ENCODE data around the gene PLK3. TPM values are rescaled to one million over a fixed set of nuclear protein-coding genes. Genes with fewer than 3 reads are reported as not detected.
A peak's percentile ranks its signal among the peaks of the same experiment; 100 is the strongest.

PLK3 gene
- total RNA-seq, 3 donors from 2014 or later: 186 to 239 (median 203) TPM

GRCh38 chr1:44842486-44842861, 42.3 kb downstream of the PLK3 start:
- H3K27me3 Mint-ChIP-seq (ENCODE audit: low read depth): peaks cover 24% of the 10 kb centered on the region
- H3K9me3 Mint-ChIP-seq: no peaks in the 10 kb centered on the region
- DNase-seq (no peak), ATAC-seq (peak in 1 of 2 donors; percentile 30)
- H3K36me3 Mint-ChIP-seq (ENCODE audit: insufficient read depth): peaks cover 2% of the 10 kb centered on the region
- peaks cover 7% of the 10 kb centered on the region for H3K4me1 Mint-ChIP-seq (ENCODE audit: low read depth)
- H3K4me3 Mint-ChIP-seq: peak overlapping the region; percentile 55

GRCh38 chr1:44842862-44843655, 42.9 kb downstream of the PLK3 start, which contains the start of gene PTCH2:
TSS of gene PTCH2 (minus strand) at chr1:44843253. CDS start at chr1:44842932, 321 bp downstream.
- peaks cover 24% of the 10 kb centered on the region for H3K27me3 Mint-ChIP-seq (ENCODE audit: low read depth)
- H3K9me3 Mint-ChIP-seq: no peaks in the 10 kb centered on the region
- DNase-seq: no peak
- ATAC-seq: peak; percentile 71 to 73
- peak within 1 kb of the TSS; percentile 55 for H3K4me3 Mint-ChIP-seq
- peaks cover 7% of the 10 kb centered on the region for H3K4me1 Mint-ChIP-seq (ENCODE audit: low read depth)
- peaks cover 2% of the 10 kb centered on the region for H3K36me3 Mint-ChIP-seq (ENCODE audit: insufficient read depth)

DNA sequence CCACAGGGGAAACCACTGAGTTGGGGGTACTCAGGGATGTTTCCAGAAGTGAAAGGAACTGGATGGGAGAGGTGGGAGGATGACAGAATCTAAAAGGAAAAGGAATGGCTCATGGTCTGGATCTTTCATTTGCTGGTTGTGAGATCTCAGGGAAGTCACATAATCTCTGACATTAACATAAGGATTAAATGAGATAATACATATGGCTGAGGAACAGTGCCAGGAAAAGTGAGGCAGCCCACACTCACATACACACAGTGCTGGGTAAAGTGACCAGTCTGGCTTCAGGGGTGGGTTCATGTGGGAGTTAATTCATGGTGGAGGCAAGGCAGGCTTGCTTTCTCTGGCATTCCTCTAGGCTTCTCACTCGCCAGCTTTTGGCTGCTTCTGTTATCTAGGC, 46.8 kb downstream of the PLK3 start:
- Mint-ChIP-seq H3K36me3 (ENCODE audit: insufficient read depth) (peaks cover 9% of the 10 kb centered on the region), H3K27me3 (ENCODE audit: low read depth) (peaks cover 10% of the 10 kb centered on the region), H3K4me1 (ENCODE audit: low read depth) (peaks cover 13% of the 10 kb centered on the region), H3K9me3 (no peaks in the 10 kb centered on the region), H3K4me3 (no peak overlapping the region)
- no peak for DNase-seq
- ATAC-seq: no peak

GRCh38 chr1:44847845-44848244, 47.7 kb downstream of the PLK3 start:
- Mint-ChIP-seq H3K4me1 (ENCODE audit: low read depth) (peaks cover 9% of the 10 kb centered on the region), H3K9me3 (no peaks in the 10 kb centered on the region), H3K4me3 (no peak overlapping the region), H3K36me3 (ENCODE audit: insufficient read depth) (peaks cover 14% of the 10 kb centered on the region), H3K27me3 (ENCODE audit: low read depth) (peaks cover 3% of the 10 kb centered on the region)
- DNase-seq (no peak), ATAC-seq (no peak)

DNA sequence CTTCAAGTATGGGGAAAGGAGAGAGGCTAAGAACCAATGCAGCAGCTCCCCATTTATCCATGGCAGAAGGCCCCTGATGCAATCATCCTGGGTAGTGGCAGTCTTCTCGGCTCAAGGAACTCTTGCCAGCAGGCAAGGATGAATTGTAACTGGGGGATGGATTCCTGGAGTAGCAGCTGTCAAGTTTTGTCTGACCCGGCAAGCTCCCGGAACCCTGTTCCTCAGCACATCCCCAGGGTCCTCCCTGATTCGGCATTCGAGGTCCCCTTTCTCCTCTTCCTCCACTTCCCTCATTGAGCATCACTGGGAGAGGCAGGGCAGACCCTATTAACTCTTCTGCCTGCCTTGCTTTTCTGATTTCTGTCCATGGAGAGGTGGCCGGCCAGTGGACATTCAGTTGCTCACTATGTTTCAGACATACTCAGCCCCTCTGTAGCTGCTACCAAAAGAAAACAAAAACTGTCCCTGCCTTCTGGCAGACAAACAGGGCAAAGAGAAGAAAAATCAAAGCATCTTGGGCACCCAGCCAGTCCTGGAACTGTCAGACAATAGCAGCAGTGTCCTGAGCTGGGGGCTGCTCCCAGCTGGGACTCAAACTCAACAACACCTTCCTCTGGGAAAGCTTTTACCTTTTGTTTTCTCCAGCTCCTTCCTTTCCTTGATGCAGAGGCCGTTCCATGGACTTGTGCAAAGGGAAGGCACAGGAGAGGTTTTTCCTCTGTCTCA, 48.4 kb downstream of the PLK3 start:
- Mint-ChIP-seq H3K9me3 (no peaks in the 10 kb centered on the region), H3K36me3 (ENCODE audit: insufficient read depth) (peaks cover 18% of the 10 kb centered on the region)
- no peak for ATAC-seq

GRCh38 chr1:44849575-44850132, 49.5 kb downstream of the PLK3 start:
- peaks cover 6% of the 10 kb centered on the region for H3K4me1 Mint-ChIP-seq (ENCODE audit: low read depth)
- H3K27me3 Mint-ChIP-seq (ENCODE audit: low read depth): no peaks in the 10 kb centered on the region
- ATAC-seq (peak; percentile 78 to 81), DNase-seq (no peak)
- H3K36me3 Mint-ChIP-seq (ENCODE audit: insufficient read depth): peaks cover 21% of the 10 kb centered on the region
- no peaks in the 10 kb centered on the region for H3K9me3 Mint-ChIP-seq
- H3K4me3 Mint-ChIP-seq: no peak overlapping the region

More for the DNA sequence above, 48.4 kb downstream of the PLK3 start:
- DNase-seq: no peak
- H3K4me3 Mint-ChIP-seq: no peak overlapping the region
- peaks cover 9% of the 10 kb centered on the region for H3K4me1 Mint-ChIP-seq (ENCODE audit: low read depth)
- H3K27me3 Mint-ChIP-seq (ENCODE audit: low read depth): peaks cover 3% of the 10 kb centered on the region

GRCh38 chr1:44851308-44851707, 51.1 kb downstream of the PLK3 start:
- Mint-ChIP-seq H3K9me3 (no peaks in the 10 kb centered on the region), H3K4me1 (ENCODE audit: low read depth) (peaks cover 6% of the 10 kb centered on the region), H3K27me3 (ENCODE audit: low read depth) (no peaks in the 10 kb centered on the region), H3K4me3 (no peak overlapping the region), H3K36me3 (ENCODE audit: insufficient read depth) (peaks cover 27% of the 10 kb centered on the region)
- ATAC-seq (no peak), DNase-seq (no peak)

GRCh38 chr1:44853201-44853600, 53.0 kb downstream of the PLK3 start:
- Mint-ChIP-seq H3K9me3 (no peaks in the 10 kb centered on the region), H3K27me3 (ENCODE audit: low read depth) (no peaks in the 10 kb centered on the region), H3K4me1 (ENCODE audit: low read depth) (peaks cover 6% of the 10 kb centered on the region), H3K4me3 (no peak overlapping the region), H3K36me3 (ENCODE audit: insufficient read depth) (peaks cover 32% of the 10 kb centered on the region)
- DNase-seq (no peak), ATAC-seq (no peak)

DNA sequence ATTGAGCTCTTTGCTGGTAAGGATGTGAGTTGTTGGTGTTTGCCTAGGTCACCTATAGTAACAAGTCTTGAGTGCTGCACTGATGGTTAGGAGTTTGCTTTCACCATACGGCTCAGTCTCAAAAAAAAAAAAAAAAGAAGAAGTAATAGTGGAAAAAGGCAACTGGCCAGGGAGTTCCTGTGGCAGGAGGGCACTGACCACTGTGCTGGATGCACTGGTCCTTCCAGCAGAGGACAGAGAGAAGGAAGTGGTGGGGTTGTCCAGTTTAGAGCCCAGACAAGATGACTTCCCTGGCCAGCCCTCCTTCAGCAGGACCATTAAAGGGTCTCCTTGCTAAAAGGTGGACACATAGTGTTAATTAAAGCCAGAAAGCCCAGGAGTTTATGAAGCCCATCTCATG, 54.8 kb downstream of the PLK3 start:
- Mint-ChIP-seq H3K4me3 (no peak overlapping the region), H3K27me3 (ENCODE audit: low read depth) (no peaks in the 10 kb centered on the region), H3K4me1 (ENCODE audit: low read depth) (peaks cover 2% of the 10 kb centered on the region), H3K9me3 (no peaks in the 10 kb centered on the region), H3K36me3 (ENCODE audit: insufficient read depth) (peaks cover 26% of the 10 kb centered on the region)
- no peak for ATAC-seq
- DNase-seq: no peak

Other genes with a start within 250 kb of the PLK3 start
- gene TMEM53, start 125.9 kb upstream of the PLK3 start, total RNA-seq: 1 to 10 TPM; 1.8 to 3.6 (median 2.2) TPM
- 10 to 100 TPM; 29.4 to 57.2 (median 49.5) TPM for gene ARMH1, start 125.7 kb upstream of the PLK3 start, total RNA-seq
- gene RNU5D-1, start 69.2 kb upstream of the PLK3 start, total RNA-seq: not detected
- 1 to 10 TPM; 5.0 to 8.1 (median 8.1) TPM for gene KIF2C, start 60.5 kb upstream of the PLK3 start, total RNA-seq
- gene RPS8, start 24.8 kb upstream of the PLK3 start, total RNA-seq: 1,000 to 10,000 TPM; 2,825 to 3,013 (median 2,945) TPM
- under 1 TPM; 0.53 to 0.63 (median 0.57) TPM for gene BEST4, start 12.2 kb upstream of the PLK3 start, total RNA-seq
- gene DYNLT4, start 7.0 kb downstream of the PLK3 start, total RNA-seq: not detected
- 10 to 100 TPM in 1 of 3 donors, 1 to 10 TPM in 2; 8.2 to 14.0 (median 8.3) TPM for gene BTBD19, start 8.1 kb downstream of the PLK3 start, total RNA-seq
- 1 to 10 TPM; 1.4 to 1.9 (median 1.6) TPM for gene PTCH2, start 42.9 kb downstream of the PLK3 start, total RNA-seq
- gene EIF2B3, start 186.2 kb downstream of the PLK3 start, total RNA-seq: 10 to 100 TPM; 61.8 to 67.2 (median 66.7) TPM
- gene HECTD3, start 210.9 kb downstream of the PLK3 start, total RNA-seq: 10 to 100 TPM; 27.4 to 30.4 (median 30.2) TPM
- gene UROD, start 211.9 kb downstream of the PLK3 start, total RNA-seq: 100 to 1,000 TPM in 1 of 3 donors, 10 to 100 TPM in 2; 95.0 to 112 (median 99.1) TPM

All from activated T-cell treated with anti-CD3 and anti-CD28 coated beads, Interleukin-2, amount 50 U/mL, for 4 hours (primary cell).